Activated T-helper 1 cell treated with anti-CD3 and anti-CD28 coated beads, Interleukin-12 subunit alpha, Interleukin-12 subunit beta, Interleukin-2, Interleukin-4 antibody, amounts not matched to agents 30 ng/mL and 10 ng/mL and 1 ng/mL, durations not matched to agents 14 hours and 24 hours and 36 hours (primary cell): ENCODE results near the gene CYYR1. TPM values are rescaled to one million over a fixed set of nuclear protein-coding genes. Genes with fewer than 3 reads are reported as not detected.

Source experiments
- DNase-seq: peaks from one replicate; pipeline ENCODE4 v3.0.0; 2021; ENCODE audit warnings: low spot score
- H3K27ac Mint-ChIP-seq: one replicate; pipeline ENCODE4 v1.8.0; 2021; ENCODE audit warnings: mild to moderate bottlenecking, mixed read lengths
- H3K27me3 Mint-ChIP-seq: one replicate; pipeline ENCODE4 v1.8.0; 2022; ENCODE audit warnings: mild to moderate bottlenecking, moderate library complexity, mixed read lengths; ENCODE audit not compliant: insufficient read depth
- H3K36me3 Mint-ChIP-seq: one replicate; pipeline ENCODE4 v1.8.0; 2021; ENCODE audit warnings: low read depth, mixed read lengths
- H3K4me1 Mint-ChIP-seq: one replicate; pipeline ENCODE4 v1.8.0; 2021; ENCODE audit warnings: low read depth, mixed read lengths
- H3K4me3 Mint-ChIP-seq: one replicate; pipeline ENCODE4 v1.8.0; 2021; ENCODE audit warnings: mild to moderate bottlenecking, moderate library complexity, mixed read lengths
- H3K9me3 Mint-ChIP-seq: one replicate; pipeline ENCODE4 v1.8.0; 2021; ENCODE audit warnings: mixed read lengths
- intact Hi-C: fragments of 100-400 bp; cut with micrococcal nuclease; formaldehyde crosslinking; loops from one replicate; pipeline ENCODE4 v1.15.1; 2024
- total RNA-seq: library from RNA; stranded (reverse); gene quantifications from 2 replicates; pipeline ENCODE4 v1.2.3, GENCODE V29; 2022

The CYYR1 gene
- total RNA-seq, 1 donor from 2014 or later = not detected

DNA sequence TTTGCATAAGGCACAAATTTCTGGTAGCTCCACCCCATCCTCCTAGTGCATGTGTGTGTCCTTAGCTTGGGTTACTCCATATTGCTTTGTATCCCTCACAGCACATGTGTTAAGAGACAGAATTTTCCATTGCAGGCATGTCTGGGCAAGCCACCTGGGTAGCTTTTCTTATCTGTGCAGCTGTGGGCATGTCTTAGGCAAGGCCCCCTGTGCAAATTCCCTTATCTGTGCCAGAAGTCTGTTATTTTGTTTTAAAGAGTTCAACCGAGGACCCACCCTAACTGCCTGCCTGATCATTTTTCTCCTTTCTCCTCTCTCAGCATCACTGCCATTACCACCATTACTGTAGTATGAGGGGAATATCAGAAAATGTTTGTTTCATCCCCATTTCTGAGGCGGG is 131.9 kb downstream of the CYYR1 start:
- H3K9me3 Mint-ChIP-seq = no peaks in the 10 kb centered on the region
- intact Hi-C loops = no loop called here
- H3K27ac Mint-ChIP-seq = no peak overlapping the region
- no peaks in the 10 kb centered on the region for H3K36me3 Mint-ChIP-seq
- no peaks in the 10 kb centered on the region for H3K27me3 Mint-ChIP-seq
- no peaks in the 10 kb centered on the region for H3K4me1 Mint-ChIP-seq
- DNase-seq = no peak
- no peak overlapping the region for H3K4me3 Mint-ChIP-seq

DNA sequence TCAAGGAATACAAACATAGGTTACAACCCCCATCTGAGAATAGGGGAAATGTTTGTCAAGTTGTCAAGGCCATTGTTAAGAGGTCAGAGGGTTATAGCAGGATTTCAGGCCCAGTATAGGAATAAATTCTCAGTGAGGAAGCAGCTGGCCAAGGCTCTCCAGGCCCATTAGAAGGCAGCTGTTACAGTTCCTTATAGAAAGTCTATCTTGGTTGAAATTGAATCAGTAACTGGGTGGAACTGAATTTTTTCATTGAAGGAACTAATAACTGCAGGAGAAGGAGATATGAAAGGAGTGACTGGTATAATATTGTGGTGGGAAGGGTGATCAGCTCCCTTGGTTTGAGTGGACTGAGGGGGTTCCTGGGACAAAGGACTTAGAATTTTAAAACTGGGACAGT is 134.1 kb downstream of the CYYR1 start:
- intact Hi-C loops = no loop called here
- Mint-ChIP-seq H3K4me3 (no peak overlapping the region), H3K27ac (no peak overlapping the region)

DNA sequence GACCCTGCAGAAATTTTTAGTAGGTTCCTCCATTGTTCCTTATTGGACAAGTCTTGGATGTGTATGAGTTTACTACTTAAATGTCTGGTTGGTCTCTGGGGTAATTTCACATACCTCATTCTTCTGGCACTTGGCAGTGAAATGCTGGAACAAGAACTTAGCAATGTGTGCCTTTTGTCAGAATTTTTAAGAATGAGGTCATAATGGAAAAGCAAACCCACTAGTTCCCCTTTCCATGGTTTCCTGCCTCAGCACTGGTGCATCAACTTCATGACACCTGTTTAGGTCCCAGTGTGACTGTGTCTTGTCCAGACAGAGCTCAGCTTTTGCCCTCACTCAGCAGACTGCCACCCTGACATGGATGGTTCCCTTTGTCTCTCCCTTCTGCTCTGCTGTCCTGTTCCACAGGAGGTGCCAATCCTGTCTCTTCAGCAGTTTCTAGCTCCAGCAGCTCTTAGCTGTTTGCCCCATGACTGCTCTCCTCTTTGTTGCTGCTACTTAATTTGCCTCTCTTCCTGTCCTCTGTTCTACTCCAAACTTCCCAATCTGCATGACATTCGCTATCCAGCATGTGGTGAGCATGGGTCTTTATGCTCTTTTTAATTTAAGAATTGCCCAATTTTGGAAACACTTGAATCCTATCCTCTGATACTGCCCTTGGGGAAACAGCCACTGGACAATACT is 135.6 kb downstream of the CYYR1 start:
- H3K27ac Mint-ChIP-seq = no peak overlapping the region
- DNase-seq = no peak
- H3K9me3 Mint-ChIP-seq = no peaks in the 10 kb centered on the region
- H3K27me3 Mint-ChIP-seq = no peaks in the 10 kb centered on the region
- no peaks in the 10 kb centered on the region for H3K4me1 Mint-ChIP-seq
- no peaks in the 10 kb centered on the region for H3K36me3 Mint-ChIP-seq
- intact Hi-C loops = no loop called here
- H3K4me3 Mint-ChIP-seq = no peak overlapping the region

More for the DNA sequence above, 134.1 kb downstream of the CYYR1 start:
- Mint-ChIP-seq H3K36me3 (no peaks in the 10 kb centered on the region), H3K9me3 (no peaks in the 10 kb centered on the region), H3K27me3 (no peaks in the 10 kb centered on the region), H3K4me1 (no peaks in the 10 kb centered on the region)
- no peak for DNase-seq

DNA sequence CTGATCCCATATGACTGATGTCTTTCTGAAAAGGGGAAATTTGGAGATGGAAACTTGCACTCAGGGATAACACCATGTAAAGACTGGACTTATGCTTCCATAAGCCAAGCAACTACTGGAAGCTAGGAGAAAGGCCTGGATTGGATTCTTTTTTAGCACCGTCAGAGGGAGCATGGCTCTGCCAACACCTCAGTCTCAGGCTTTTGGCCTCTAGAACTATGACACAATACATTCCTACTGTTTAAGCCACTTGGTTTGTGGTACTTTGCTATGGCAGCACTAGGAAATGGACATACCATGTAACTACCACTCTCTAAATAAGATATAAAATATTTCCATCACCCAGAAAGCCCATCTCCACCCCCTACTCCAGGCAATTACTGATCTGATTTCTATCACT is 139.7 kb downstream of the CYYR1 start:
- no peak overlapping the region for H3K4me3 Mint-ChIP-seq
- H3K9me3 Mint-ChIP-seq = no peaks in the 10 kb centered on the region

DNA sequence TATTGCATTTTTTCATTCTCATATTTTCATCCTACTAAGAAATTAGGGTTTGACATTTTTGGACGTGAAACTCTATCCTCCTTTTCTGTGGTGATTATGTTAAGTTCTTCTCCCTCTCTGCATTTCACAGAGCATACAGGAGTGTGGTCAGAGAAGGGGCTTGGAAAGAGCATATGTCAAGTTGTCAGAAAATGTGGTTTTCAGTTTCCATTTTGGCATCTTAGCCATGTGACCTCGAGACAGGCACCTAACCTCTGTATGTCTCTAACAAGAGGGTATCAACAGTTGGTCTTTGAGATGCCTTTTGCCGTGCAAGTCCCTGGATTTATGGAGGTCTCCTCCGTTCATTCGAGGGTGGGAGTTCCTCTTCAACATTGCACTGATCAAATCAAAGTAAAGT is 140.7 kb downstream of the CYYR1 start:
- no peak overlapping the region for H3K27ac Mint-ChIP-seq
- no peaks in the 10 kb centered on the region for H3K4me1 Mint-ChIP-seq
- intact Hi-C loops = no loop called here
- no peaks in the 10 kb centered on the region for H3K9me3 Mint-ChIP-seq
- DNase-seq = no peak
- H3K27me3 Mint-ChIP-seq = peaks cover 2% of the 10 kb centered on the region
- no peak overlapping the region for H3K4me3 Mint-ChIP-seq
- no peaks in the 10 kb centered on the region for H3K36me3 Mint-ChIP-seq

More for the DNA sequence above, 139.7 kb downstream of the CYYR1 start:
- intact Hi-C loops = no loop called here
- Mint-ChIP-seq H3K4me1 (no peaks in the 10 kb centered on the region), H3K27me3 (peaks cover 2% of the 10 kb centered on the region), H3K27ac (no peak overlapping the region), H3K36me3 (no peaks in the 10 kb centered on the region)
- no peak for DNase-seq

DNA sequence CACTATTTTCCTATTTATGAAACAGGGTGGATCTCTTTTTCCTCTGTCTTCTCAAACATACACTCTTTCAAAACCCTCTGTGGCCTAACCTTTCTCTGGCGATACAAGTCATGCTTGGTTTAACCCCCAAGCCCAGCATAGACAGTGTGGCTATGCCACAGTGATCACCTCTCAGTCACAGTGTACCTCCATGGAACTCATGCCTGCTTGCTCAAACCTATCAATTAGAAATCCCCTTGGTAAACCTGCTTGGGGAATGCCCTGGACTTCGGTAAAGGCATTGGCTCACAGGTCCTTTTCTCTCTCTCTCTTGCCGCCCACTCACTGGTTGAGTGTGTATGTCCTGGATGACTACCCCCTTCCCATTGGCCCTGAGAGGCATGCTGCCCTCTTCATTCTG is 147.5 kb downstream of the CYYR1 start:
- DNase-seq = no peak
- Mint-ChIP-seq H3K27ac (no peak overlapping the region), H3K36me3 (no peaks in the 10 kb centered on the region), H3K27me3 (no peaks in the 10 kb centered on the region), H3K4me3 (no peak overlapping the region), H3K9me3 (no peaks in the 10 kb centered on the region), H3K4me1 (no peaks in the 10 kb centered on the region)
- intact Hi-C loops = no loop called here

DNA sequence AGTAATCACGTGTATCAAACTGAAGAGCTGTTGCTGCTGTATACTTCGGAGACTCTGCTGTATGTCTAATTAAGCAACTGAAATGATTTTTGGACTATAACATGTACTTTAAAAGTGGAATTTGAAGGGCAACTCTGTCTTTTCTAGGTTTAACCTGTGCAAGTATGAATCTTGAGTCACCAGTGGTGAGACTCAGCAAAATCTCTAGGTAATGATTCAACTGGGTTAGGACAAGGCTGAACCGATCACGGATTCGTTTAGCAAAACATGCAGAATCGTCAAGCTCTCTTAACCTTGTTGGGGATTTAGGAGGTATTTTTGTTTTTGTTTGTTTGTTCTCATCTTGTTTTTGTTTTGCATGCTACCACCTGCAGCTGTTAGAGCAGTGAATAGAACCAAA is 149.6 kb downstream of the CYYR1 start:
- Mint-ChIP-seq H3K9me3 (no peaks in the 10 kb centered on the region), H3K36me3 (no peaks in the 10 kb centered on the region), H3K27me3 (no peaks in the 10 kb centered on the region), H3K4me1 (no peaks in the 10 kb centered on the region), H3K4me3 (no peak overlapping the region), H3K27ac (no peak overlapping the region)
- no peak for DNase-seq
- intact Hi-C loops = loop anchor here (5.0 kb wide), 1 partner anchor 49 kb away; no protein-coding TSS in a partner anchor

DNA sequence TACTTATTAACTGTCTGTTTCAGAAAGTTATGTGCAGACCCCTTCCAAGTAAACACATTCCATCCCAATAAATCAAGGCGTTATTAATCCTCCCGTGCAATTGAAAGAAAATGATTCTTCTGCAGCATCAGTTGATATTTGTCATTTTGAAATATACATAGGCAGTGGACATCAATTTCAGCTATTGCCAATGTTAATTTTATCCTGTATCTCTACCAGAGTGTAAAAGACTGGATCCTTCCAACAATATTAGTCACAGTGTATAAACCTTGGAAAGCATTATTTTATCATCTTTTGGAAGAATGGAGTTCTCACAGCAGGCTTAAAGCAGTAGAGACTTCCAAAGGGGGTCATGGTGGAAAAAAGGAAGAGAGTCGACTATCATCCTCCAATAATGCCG is 150.4 kb downstream of the CYYR1 start:
- H3K36me3 Mint-ChIP-seq = no peaks in the 10 kb centered on the region
- intact Hi-C loops = loop anchor here (5.0 kb wide), 1 partner anchor 50 kb away; no protein-coding TSS in a partner anchor
- no peaks in the 10 kb centered on the region for H3K4me1 Mint-ChIP-seq
- no peaks in the 10 kb centered on the region for H3K9me3 Mint-ChIP-seq
- H3K27ac Mint-ChIP-seq = no peak overlapping the region
- H3K4me3 Mint-ChIP-seq = no peak overlapping the region
- no peak for DNase-seq
- no peaks in the 10 kb centered on the region for H3K27me3 Mint-ChIP-seq

DNA sequence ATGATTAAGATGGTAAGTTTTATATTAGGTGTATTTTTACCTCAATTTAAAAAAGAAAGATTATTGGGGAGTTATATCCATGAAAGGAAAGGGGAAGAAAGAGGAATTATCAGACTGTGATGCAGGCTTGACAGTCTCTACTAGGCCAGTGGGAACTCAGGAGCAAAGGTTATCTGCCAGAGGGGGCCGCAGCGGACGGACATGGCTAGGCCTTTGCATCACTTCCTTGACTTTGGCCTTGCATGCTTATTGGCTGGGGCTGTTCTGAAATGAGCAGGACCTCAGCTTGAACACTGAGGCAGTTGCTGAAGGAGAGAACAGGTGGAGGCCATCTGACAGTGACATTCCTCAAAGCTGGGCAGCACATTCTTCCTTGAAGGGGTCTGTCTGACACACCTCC is 150.9 kb downstream of the CYYR1 start:
- Mint-ChIP-seq H3K27me3 (peaks cover 4% of the 10 kb centered on the region), H3K36me3 (no peaks in the 10 kb centered on the region)
- no peak for DNase-seq

DNA sequence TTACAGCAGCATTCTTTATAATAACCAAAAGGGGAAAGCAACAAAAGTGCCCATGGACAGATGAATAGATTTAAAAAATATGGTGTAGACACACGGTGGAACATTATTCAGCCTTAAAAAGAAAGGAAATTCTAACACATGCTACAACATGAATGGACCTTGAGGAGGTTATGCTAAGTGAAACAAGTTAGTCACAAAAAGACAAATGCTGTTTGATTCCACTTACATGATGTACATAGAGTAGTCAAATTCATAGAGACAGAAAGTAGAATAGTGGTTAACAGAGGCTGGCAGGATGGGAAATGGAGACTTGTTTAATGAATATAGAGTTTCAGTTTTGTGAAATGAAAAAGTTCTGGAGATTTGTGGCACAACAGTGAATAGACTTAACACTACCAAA is 151.4 kb downstream of the CYYR1 start:
- intact Hi-C loops = loop anchor here (5.0 kb wide), 1 partner anchor 51 kb away; no protein-coding TSS in a partner anchor

More for the DNA sequence above, 150.9 kb downstream of the CYYR1 start:
- no peak overlapping the region for H3K27ac Mint-ChIP-seq
- H3K4me1 Mint-ChIP-seq = no peaks in the 10 kb centered on the region
- no peaks in the 10 kb centered on the region for H3K9me3 Mint-ChIP-seq
- intact Hi-C loops = loop anchor here (5.0 kb wide), 1 partner anchor 50 kb away; no protein-coding TSS in a partner anchor
- H3K4me3 Mint-ChIP-seq = no peak overlapping the region

More for the DNA sequence above, 151.4 kb downstream of the CYYR1 start:
- H3K4me1 Mint-ChIP-seq = no peaks in the 10 kb centered on the region
- peaks cover 4% of the 10 kb centered on the region for H3K27me3 Mint-ChIP-seq
- no peak for DNase-seq
- H3K4me3 Mint-ChIP-seq = no peak overlapping the region
- no peaks in the 10 kb centered on the region for H3K9me3 Mint-ChIP-seq
- H3K27ac Mint-ChIP-seq = no peak overlapping the region
- no peaks in the 10 kb centered on the region for H3K36me3 Mint-ChIP-seq
